Measurements from ENCODE around the gene TMEM116.

GRCh38 chr12:111981987-111982386 is 31.0 kb downstream of the TMEM116 start:
- TF ChIP-seq CTCF (conservative IDR thresholded peaks at IDR 0.05; ENCODE audit: low read length) = no peak
- TF ChIP-seq EZH2phosphoT487 (IDR thresholded peaks at IDR 0.05; ENCODE audit: borderline replicate concordance) = no peak
